Epithelial cell of proximal tubule (primary cell): Measurements from ENCODE around the gene SYK. TPM values are rescaled to one million over a fixed set of nuclear protein-coding genes. Genes with fewer than 3 reads are reported as not detected.
A peak's percentile ranks its signal among the peaks of the same experiment; 100 is the strongest.

ENCODE experiments used
- DNase-seq: peaks from one replicate; pipeline ENCODE4 v3.0.0-alpha.2; 2011; ENCODE audit warnings: low read depth
- H3K4me3 ChIP-seq: 2 replicates; pipeline ENCODE4 v1.5.1; 2011; ENCODE audit warnings: low read depth, mild to moderate bottlenecking, low read length
- total RNA-seq: library from RNA; depleted of rRNA; stranded (reverse); fragments of >200 nt; gene quantifications from 2 replicates; pipeline ENCODE4 v1.2.3, GENCODE V29; 2015
- TF ChIP-seq, protein P1 (sequence below): conservative IDR thresholded peaks from 2 replicates; pipeline ENCODE4 v1.5.1; 2012; ENCODE audit warnings: low read depth, mild to moderate bottlenecking, low read length

Gene SYK
- total RNA-seq, 1 donor from 2014 or later, result 16.9 TPM

DNA sequence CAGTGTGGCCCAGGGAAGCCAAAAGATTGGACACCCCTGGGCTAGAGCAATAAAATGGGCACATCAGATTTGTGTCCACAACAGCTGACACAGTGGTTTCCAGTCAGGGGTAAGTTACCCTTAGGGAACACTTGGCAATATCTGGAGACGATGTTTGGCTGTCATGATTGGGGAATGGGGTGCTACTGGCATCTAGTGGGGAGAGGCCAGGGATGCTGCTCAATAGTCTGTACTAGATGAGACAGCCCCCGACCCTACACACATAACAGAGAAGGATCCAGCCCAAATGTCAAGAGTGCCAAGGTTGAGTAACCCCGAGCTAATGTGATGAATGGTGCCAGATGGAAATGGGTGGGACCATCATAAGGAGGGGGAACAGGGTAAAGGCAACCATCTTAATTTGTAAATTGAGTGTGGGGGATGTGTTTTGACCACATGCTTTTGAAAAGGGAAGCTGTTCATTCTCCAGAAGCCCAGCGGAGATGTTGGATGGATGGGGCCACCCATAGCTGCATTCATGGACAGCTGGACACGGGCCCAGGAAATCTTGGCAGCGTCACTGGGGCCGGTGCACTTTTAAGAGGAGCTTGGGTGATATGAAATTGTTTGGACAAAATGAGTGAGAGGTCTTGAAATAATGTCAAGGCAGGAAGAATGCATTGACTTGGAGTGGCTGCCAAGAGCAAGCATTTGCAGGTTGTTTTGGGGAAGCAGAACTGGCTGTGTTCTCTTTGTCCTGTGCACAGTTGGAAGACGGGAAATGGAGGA is 33.4 kb downstream of the SYK start:
- TF ChIP-seq, protein P1, sequence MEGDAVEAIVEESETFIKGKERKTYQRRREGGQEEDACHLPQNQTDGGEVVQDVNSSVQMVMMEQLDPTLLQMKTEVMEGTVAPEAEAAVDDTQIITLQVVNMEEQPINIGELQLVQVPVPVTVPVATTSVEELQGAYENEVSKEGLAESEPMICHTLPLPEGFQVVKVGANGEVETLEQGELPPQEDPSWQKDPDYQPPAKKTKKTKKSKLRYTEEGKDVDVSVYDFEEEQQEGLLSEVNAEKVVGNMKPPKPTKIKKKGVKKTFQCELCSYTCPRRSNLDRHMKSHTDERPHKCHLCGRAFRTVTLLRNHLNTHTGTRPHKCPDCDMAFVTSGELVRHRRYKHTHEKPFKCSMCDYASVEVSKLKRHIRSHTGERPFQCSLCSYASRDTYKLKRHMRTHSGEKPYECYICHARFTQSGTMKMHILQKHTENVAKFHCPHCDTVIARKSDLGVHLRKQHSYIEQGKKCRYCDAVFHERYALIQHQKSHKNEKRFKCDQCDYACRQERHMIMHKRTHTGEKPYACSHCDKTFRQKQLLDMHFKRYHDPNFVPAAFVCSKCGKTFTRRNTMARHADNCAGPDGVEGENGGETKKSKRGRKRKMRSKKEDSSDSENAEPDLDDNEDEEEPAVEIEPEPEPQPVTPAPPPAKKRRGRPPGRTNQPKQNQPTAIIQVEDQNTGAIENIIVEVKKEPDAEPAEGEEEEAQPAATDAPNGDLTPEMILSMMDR, result no peak
- DNase-seq, result no peak
- H3K4me3 ChIP-seq, result no peak overlapping the region

DNA sequence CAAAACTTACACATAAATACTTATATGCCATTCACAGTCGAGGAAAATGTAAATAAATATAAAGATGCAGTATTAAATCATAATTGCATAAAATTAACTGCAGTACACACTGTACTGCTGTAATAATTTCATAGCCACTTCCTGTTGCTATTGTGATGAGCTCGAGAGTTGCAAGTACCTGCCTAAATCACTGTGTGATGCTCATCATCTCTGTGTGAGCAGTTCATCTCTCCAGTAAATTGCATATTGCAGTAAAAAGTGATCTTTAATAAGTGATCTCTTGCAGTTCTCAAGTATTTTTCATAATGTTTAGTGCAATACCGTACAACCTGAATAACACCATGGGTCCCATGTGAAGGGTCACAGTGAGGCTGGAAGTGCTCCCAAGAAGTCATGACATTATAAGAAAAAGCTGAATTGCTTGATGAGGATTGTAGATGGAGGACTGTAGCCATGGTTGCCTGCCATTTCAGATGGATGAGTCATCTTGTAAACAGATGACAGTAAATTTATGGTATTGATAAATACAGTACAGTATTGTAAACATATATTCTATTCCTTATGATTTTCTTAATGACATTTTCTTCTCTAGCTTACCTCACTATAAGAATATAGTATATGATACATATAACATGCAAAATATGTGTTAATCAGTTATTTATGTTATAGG is 34.9 kb downstream of the SYK start:
- TF ChIP-seq, protein P1, result no peak
- H3K4me3 ChIP-seq, result no peak overlapping the region
- DNase-seq, result no peak

DNA sequence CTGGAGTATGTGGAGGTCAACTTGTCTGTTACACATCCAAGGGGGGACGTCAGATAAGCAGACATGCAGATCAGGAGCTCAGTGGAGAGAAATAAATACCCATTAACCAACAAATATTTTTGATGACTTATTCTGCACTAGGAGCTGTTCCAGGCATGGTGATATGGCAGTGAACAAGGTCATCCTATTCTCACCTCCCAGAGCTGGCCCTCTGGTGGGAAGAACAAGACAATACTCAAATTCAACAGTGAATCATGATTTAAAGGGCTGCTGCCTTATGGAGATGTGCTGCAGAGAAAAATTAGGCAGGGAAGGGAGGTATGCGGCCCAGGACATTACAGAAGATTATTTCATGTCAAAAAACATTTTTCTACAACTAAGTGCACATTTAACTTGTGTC is 36.5 kb downstream of the SYK start:
- no peak overlapping the region for H3K4me3 ChIP-seq
- DNase-seq, result no peak
- TF ChIP-seq, protein P1, result peak; percentile 26

DNA sequence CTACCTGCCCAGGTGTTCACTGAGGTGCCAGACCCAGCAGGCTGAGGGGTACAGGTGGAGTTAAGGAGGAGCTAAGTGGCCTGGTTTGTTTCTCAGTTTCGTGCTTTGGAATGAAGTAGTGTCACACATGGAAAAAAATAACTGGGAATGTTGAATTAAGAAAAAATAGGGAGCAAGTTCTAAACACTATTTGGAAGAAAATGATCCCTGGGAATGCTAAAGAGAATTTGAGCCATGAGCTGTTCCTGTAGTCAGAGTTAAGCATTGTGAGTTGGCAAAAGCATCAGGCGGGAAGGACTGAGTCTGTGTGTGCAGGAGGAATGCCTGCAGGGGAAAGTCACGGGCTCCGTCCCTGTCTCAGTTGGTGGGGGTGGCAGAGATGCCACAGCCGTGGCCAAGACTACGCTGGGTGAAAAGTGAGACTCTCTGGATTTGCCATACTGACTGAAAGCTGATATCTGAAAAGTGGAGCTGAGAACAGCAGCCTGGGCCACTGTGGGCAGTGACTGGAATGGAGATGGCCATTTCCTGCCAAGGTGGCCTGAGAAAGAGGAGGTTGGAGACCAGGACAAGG is 37.0 kb downstream of the SYK start:
- H3K4me3 ChIP-seq, result no peak overlapping the region
- TF ChIP-seq, protein P1, result no peak
- no peak for DNase-seq

DNA sequence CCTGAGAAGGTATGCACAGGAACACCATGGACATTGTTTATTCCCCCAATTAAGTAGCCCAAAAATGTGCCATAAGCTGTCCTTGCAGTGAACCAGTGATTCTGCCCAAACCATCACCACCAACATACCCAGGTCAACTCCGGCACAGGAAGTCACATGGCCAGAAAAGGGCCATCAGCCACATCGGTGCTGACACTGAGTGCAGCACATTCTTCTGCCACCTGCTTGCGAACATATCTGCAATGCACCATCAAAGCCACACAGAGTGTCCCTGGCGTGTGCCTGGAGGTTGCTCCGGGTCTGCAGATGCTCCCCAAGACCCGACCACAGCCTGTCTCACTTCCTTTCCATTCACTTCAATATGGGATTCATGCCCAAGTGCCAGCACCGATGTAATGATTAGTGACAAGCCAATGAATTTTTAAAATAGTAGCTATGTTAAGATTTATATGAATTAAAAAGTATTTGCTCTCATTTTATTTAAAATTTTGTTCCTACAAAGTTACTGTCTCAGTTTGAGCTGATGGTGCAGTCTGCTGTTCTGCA is 37.6 kb downstream of the SYK start:
- no peak for DNase-seq
- no peak overlapping the region for H3K4me3 ChIP-seq
- TF ChIP-seq, protein P1, result no peak

DNA sequence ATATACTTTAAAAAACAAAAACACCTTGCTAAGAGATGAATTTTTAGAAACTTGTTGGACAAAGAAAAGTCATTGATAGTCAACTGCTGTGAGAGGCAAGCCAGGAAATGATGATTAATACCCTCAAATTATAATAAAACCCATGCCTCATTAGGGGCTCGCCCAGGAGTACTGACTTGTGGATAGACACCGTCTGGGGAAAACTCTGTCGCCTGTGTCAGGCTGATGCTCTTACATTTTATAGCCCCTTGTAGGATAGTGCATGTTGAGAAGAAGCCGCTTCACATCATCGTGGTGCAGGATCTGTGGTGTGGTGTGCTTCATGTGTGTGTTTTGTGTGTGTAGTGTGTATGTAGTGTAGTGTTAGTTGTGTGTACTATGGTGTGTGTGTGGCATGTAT is 39.1 kb downstream of the SYK start:
- TF ChIP-seq, protein P1, result no peak
- DNase-seq, result no peak

More for the DNA sequence above, 39.1 kb downstream of the SYK start:
- H3K4me3 ChIP-seq, result no peak overlapping the region
